GM12878 (cell line): ENCODE measurements around the gene SFMBT1. TPM values are rescaled to one million over a fixed set of nuclear protein-coding genes. Genes with fewer than 3 reads are reported as not detected.

Experiments used
- ATAC-seq: fragments of 200-7000 bp; cut with Tn5 transposase; 3 replicates; pipeline ENCODE4 v1.9.1; 2020; ENCODE audit warnings: mild to moderate bottlenecking, moderate library complexity
- BruUV-seq: library from RNA; stranded (reverse); fragments of 400-500 nt; replicated peaks from 2 replicates; lab custom pipeline; 2021; lab: Mats Ljungman, UMichigan
- CTCF ChIA-PET: fragments of 300-600 bp; sonication (Branson Sonifier 250); formaldehyde crosslinking; extraction: SDS; loops from one replicate; lab custom pipeline; 2021; ENCODE audit warnings: inconsistent platforms; lab: Yijun Ruan, JAX
- POLR2A ChIA-PET: fragments of 350-600 bp; formaldehyde crosslinking; extraction: SDS; loops from one replicate; lab custom pipeline; 2021; ENCODE audit warnings: inconsistent platforms; lab: Charles Lee
- RAD21 ChIA-PET: fragments of 300-600 bp; sonication (Branson Sonifier 250); formaldehyde crosslinking; loops from one replicate; lab custom pipeline; 2023; ENCODE audit warnings: antibody characterized with exemption; ENCODE audit not compliant: unreplicated experiment; lab: Charles Lee
- SMC1A ChIA-PET: fragments of 300-600 bp; sonication (Branson Sonifier 250); formaldehyde crosslinking; loops from one replicate; lab custom pipeline; 2023; ENCODE audit not compliant: unreplicated experiment, uncharacterized antibody; lab: Charles Lee
- DNase-seq: peaks from one replicate; pipeline ENCODE4 v3.0.0-alpha.2; 2011; ENCODE audit warnings: low read depth, low spot score
- FAIRE-seq: peaks from 3 replicates; lab custom pipeline; 2011; peaks lifted over from hg19 to GRCh38; lab: Jason Lieb, UNC
- H2AFZ ChIP-seq: 2 replicates; pipeline ENCODE4 v1.6.0; 2011; ENCODE audit warnings: low read depth, low read length, control low read depth; ENCODE audit not compliant: control insufficient read depth
- H3K27ac ChIP-seq: 2 replicates; pipeline ENCODE4 v1.5.1; 2011; ENCODE audit warnings: control low read depth; ENCODE audit not compliant: control insufficient read depth, insufficient read depth
- H3K27me3 ChIP-seq, 2 experiments: replicated peaks in 1 of 2; 2 replicates each; pipeline versions ENCODE4 v1.6.0 to v1.6.1; 2011; ENCODE audit warnings: low read length in 1 of 2; ENCODE audit not compliant: control insufficient read depth in 2 of 2, insufficient read depth in 2 of 2
- H3K36me3 ChIP-seq, 2 experiments: 2 replicates each; pipeline ENCODE4 v1.5.1; 2011; ENCODE audit warnings: low read length in 1 of 2; ENCODE audit not compliant: control insufficient read depth in 2 of 2, insufficient read depth in 2 of 2
- H3K4me1 ChIP-seq: 2 replicates; pipeline ENCODE4 v1.6.1; 2011; ENCODE audit warnings: mild to moderate bottlenecking, low read length, moderate library complexity, mixed read lengths; ENCODE audit not compliant: control insufficient read depth, insufficient read depth
- H3K4me2 ChIP-seq: 2 replicates; pipeline ENCODE4 v1.6.0; 2011; ENCODE audit warnings: control low read depth; ENCODE audit not compliant: control insufficient read depth, insufficient read depth
- H3K4me3 ChIP-seq: fragments of 200-600 bp; sonication (generic); 2 replicates; pipeline ENCODE4 v1.5.1; 2016
- H3K79me2 ChIP-seq: 2 replicates; pipeline ENCODE4 v1.6.0; 2011; ENCODE audit warnings: low read length; ENCODE audit not compliant: control insufficient read depth, insufficient read depth
- H3K9ac ChIP-seq: 2 replicates; pipeline ENCODE4 v1.8.0; 2011; ENCODE audit warnings: low read length, control low read depth, mixed read lengths; ENCODE audit not compliant: control insufficient read depth, insufficient read depth
- H3K9me3 ChIP-seq: replicated peaks from 3 replicates; pipeline ENCODE4 v1.5.1; 2011; ENCODE audit warnings: mild to moderate bottlenecking, low read length; ENCODE audit not compliant: control insufficient read depth, insufficient read depth
- H4K20me1 ChIP-seq: 2 replicates; pipeline ENCODE4 v1.6.0; 2011; ENCODE audit not compliant: control insufficient read depth, insufficient read depth
- ASH2L ChIP-seq: fragments of 300-600, 200-600 bp; sonication (generic); IDR thresholded peaks from 2 replicates; pipeline ENCODE4 v1.6.1; 2017; ENCODE audit warnings: low read depth, mild to moderate bottlenecking, borderline replicate concordance
- JUND ChIP-seq: IDR thresholded peaks from 2 replicates; pipeline ENCODE4 v1.6.1; 2012; ENCODE audit warnings: low read depth, mild to moderate bottlenecking, low read length, improper control_type of control experiment, moderate library complexity
- PKNOX1 ChIP-seq: fragments of 450-650 bp; IDR thresholded peaks from 2 replicates; pipeline ENCODE4 v1.6.1; 2016; ENCODE audit warnings: mild to moderate bottlenecking
- TCF7 ChIP-seq: IDR thresholded peaks from 2 replicates; pipeline ENCODE4 v1.6.1; 2014; ENCODE audit warnings: antibody characterized with exemption, borderline replicate concordance
- ZBED1 ChIP-seq: IDR thresholded peaks from 2 replicates; pipeline ENCODE4 v1.6.1; 2016; ENCODE audit warnings: borderline replicate concordance
- WGBS: methylation state at CpG from one replicate; pipeline ENCODE4 v1.1.6; 2016; ENCODE audit warnings: low lambda C conversion rate; ENCODE audit not compliant: insufficient replicate concordance, insufficient coverage; ENCODE audit errors: missing lambda C conversion rate; 5-methylcytosine and 5-hydroxymethylcytosine counted together
- in situ Hi-C: fragments of 300-500 bp; cut with MboI; formaldehyde crosslinking; loops from 9 replicates; pipeline ENCODE4 v1.14.3; 2018; ENCODE audit warnings: mixed read lengths
- intact Hi-C: fragments of 100-400 bp; cut with micrococcal nuclease; formaldehyde crosslinking; loops from one replicate; pipeline ENCODE4 v1.14.2; 2022; ENCODE audit not compliant: unreplicated experiment
- polyA plus RNA-seq, 11 experiments: library from polyadenylated mRNA; depleted of rRNA in 4 of 11; unstranded in 6 of 11; stranded (reverse) in 5 of 11; fragments of >200 nt; fragmentation: Nextera tagmentation in 4 of 11; fragmentation: Illumina TruSeq in 1 of 11; extraction: Ambion mirVana in 4 of 11; extraction: Trizol in 1 of 11; gene quantifications; 1 replicate in 1 of 11; 2 replicates in 10 of 11; pipeline versions ENCODE4 v1.2.1 to v1.2.3, GENCODE V29; 2011 to 2016; ENCODE audit warnings: inconsistent platforms in 2 of 11, missing spikeins in 2 of 11, low read depth in 1 of 11
- total RNA-seq, 4 experiments: library from RNA; depleted of rRNA in 3 of 4; stranded (reverse); fragments of >200 nt in 3 of 4; fragmentation: Illumina TruSeq in 1 of 4; extraction: Trizol in 1 of 4; gene quantifications; 2 replicates each; pipeline versions ENCODE4 v1.2.1 to v1.2.3, GENCODE V29; 2013 to 2021
- TF ChIP-seq, protein P1 (sequence below): fragments of 450-650 bp; formaldehyde crosslinking; IDR thresholded peaks from 2 replicates; pipeline ENCODE4 v1.5.0; 2022; ENCODE audit warnings: mild to moderate bottlenecking, missing genetic modification characterization

Gene SFMBT1
- total and polyA plus RNA-seq, 10 of the 15 experiments (the other 5 are each of a cell fraction or from before 2014, with no cell fraction given), result 3.2 to 19.5 (median 11.4) TPM

DNA sequence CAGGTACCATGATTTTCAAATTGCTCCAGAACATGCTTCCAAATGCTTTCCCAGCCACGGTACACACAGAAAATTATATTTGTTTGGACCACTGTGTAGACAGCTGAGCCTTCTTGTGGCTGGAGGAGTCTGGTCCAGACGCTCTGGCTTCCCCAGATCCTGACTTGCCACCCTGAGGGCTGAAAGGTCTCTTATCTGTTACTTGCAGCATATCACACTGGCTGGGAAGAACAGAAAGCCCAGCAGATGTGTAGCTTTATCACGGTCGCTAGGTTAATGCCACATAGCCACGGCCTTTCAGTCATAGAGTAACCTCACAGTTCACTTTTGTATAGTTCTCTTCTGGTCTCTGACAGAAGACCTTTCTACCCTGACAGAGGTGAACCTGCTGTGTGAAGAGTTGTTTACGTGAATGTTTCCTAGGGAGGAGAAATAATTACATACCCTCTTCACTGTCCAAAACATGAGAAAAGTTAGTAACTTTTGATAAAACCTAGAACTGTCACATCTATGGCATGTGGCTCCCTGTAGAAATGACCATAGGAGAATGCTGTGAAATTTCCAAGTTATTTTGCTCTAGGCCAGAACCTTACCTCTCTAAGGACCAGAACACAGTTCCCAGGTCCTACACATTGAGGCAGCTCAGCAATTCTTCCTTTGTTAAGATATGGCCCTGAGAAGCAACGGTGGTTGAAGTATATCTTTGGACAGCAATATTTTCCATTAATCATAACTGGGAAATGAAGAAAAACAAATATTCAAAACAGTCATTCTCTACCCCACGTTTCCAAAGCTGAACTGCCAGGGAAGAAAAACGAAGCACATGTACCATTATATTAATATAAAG lies 132.8 kb downstream of the SFMBT1 start:
- Histone ChIP-seq H3K9ac (no peak overlapping the region), H4K20me1 (no peaks in the 10 kb centered on the region), H3K4me2 (no peak overlapping the region), H3K4me3 (no peak overlapping the region), H3K4me1 (no peaks in the 10 kb centered on the region), H3K36me3 (peaks cover 0 to 18% of the 10 kb centered on the region in 2 experiments; a peak in 3 of 4 replicates), H3K79me2 (no peaks in the 10 kb centered on the region), H3K27ac (no peak overlapping the region), H2AFZ (no peak overlapping the region), H3K9me3 (no peaks in the 10 kb centered on the region), H3K27me3 (no peaks in the 10 kb centered on the region)
- BruUV-seq, result no TSS peak
- ATAC-seq, result no peak
- no peak for TF ChIP-seq TCF7
- TF ChIP-seq, protein P1, sequence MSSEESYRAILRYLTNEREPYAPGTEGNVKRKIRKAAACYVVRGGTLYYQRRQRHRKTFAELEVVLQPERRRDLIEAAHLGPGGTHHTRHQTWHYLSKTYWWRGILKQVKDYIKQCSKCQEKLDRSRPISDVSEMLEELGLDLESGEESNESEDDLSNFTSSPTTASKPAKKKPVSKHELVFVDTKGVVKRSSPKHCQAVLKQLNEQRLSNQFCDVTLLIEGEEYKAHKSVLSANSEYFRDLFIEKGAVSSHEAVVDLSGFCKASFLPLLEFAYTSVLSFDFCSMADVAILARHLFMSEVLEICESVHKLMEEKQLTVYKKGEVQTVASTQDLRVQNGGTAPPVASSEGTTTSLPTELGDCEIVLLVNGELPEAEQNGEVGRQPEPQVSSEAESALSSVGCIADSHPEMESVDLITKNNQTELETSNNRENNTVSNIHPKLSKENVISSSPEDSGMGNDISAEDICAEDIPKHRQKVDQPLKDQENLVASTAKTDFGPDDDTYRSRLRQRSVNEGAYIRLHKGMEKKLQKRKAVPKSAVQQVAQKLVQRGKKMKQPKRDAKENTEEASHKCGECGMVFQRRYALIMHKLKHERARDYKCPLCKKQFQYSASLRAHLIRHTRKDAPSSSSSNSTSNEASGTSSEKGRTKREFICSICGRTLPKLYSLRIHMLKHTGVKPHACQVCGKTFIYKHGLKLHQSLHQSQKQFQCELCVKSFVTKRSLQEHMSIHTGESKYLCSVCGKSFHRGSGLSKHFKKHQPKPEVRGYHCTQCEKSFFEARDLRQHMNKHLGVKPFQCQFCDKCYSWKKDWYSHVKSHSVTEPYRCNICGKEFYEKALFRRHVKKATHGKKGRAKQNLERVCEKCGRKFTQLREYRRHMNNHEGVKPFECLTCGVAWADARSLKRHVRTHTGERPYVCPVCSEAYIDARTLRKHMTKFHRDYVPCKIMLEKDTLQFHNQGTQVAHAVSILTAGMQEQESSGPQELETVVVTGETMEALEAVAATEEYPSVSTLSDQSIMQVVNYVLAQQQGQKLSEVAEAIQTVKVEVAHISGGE (CRISPR knock-in tag), result no peak
- TF ChIP-seq PKNOX1, result no peak
- TF ChIP-seq ZBED1, result no peak
- TF ChIP-seq JUND, result no peak
- TF ChIP-seq ASH2L, result no peak
- ChIA-PET RAD21 (interaction anchor here (1.4 kb wide), 1 partner anchor 170 kb away, joined by 3 read pairs; no protein-coding TSS in a partner anchor), SMC1A (interaction anchor here (1.0 to 2.4 kb wide), 4 partner anchors 9 to 14 kb away, joined by 3 to 5 read pairs (median 4); no protein-coding TSS in a partner anchor), CTCF (interaction anchor here (0.8 to 1.4 kb wide), 2 partner anchors 18 to 139 kb away, joined by 3 read pairs; no protein-coding TSS in a partner anchor), POLR2A (no interaction called here)
- in situ Hi-C loops (no loop called here), intact Hi-C loops (no loop called here)
- FAIRE-seq, result no peak
- DNase-seq, result no peak
- WGBS, result 86% methylated on average over 9 of the region's 9 CpGs
